GM19240 (cell line): Measurements from ENCODE around the gene PRPF39.
"Not testable (repeated sequence)": the region's sequence is repeated elsewhere in the genome, so short reads cannot be mapped to it uniquely, and the experiment has no call there.

ENCODE experiments used
- DNase-seq: peaks from one replicate; pipeline ENCODE4 v3.0.0; 2011; ENCODE audit warnings: low spot score; ENCODE audit not compliant: insufficient read length

Gene PRPF39

GRCh38 chr14:45135659-45136395, 51.9 kb downstream of the PRPF39 start, which contains the start of gene FANCM:
TSS of gene FANCM (plus strand) at chr14:45135930. CDS start at chr14:45136032, 102 bp downstream.
- DNase-seq, result peak; percentile 41

GRCh38 chr14:45136399-45136798, 52.5 kb downstream of the PRPF39 start:
- DNase-seq, result no peak

DNA sequence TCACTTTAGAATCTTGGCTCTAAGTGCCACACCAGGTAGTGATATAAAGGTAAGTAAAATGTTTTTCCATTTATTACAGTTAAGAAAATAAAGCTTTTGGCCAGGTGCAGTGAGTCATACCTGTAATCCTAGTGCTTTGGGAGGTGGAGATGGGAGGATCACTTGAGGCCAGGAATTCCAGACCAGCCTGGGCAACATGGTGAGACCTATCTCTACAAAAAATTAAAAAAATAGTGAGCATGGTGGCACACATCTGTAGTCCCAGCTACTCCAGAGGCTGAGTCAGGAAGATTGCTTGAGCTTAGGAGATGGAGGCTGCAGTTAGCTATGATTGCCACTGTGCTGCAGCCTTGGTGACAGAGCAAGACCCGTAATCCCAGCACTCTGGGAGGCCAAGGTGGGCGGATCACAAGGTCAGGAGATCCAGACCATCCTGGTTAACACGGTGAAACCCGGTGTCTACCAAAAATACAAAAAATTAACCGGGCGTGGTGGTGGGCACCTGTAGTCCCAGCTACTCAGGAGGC, 56.8 kb downstream of the PRPF39 start:
- no peak for DNase-seq

GRCh38 chr14:45142083-45142482, 58.2 kb downstream of the PRPF39 start:
- DNase-seq, result not testable (repeated sequence)

GRCh38 chr14:45144658-45145057, 60.7 kb downstream of the PRPF39 start:
- no peak for DNase-seq

DNA sequence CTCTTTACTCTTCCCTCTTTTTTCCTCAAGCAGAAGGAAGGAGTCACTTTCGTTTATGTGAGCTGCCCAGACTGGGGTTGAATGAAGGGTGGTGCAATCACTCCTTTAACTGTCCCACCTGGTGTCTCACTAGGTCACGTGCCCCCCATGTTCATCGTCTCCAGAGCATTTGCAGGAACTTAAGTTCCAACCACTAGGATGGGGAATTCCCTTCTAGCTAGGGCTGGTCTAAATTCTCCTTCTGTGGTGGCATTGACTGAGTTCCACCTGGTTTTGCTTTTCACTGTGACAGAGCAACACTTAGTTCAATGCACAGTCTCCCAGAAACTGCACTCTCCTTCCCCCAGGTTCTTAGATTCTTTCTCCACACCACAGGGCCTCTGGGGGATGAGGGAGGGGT, 61.3 kb downstream of the PRPF39 start:
- no peak for DNase-seq

- DNase-seq, result no peak
Observed at GRCh38 chr14:45149602-45150001, 65.7 kb downstream of the PRPF39 start.

DNA sequence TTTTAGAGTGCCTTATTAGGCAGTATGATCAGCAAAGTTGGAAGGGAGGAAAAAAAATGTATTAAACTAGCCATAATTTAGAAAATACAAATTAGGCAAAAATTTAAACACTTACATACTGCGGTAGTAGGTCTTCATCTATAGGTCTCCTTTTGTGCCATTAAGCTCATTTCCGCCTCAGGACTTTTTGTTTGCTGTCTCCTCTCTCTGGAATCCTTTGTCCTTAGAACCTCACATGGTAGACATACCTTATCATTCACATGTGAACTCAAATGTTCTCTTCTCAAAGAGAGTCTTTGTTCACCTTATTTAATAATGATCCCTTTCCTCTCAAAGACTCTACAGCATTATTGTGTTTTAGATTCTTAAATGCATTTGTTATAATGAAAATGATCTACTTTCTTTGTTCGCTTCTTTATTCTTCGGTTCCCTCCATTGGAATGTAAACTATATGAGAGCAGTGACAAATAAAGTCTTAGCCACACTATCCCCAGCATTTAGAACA, 66.5 kb downstream of the PRPF39 start:
- DNase-seq, result no peak

GRCh38 chr14:45156067-45156466, 72.2 kb downstream of the PRPF39 start:
- DNase-seq, result no peak
